Hepatocyte (in vitro differentiated cells): ENCODE measurements around the gene KRTAP5-10.

Experiments used
- EZH2 ChIP-seq: fragments of 200-600 bp; sonication (generic); IDR thresholded peaks from 2 replicates; pipeline ENCODE4 v1.6.1; 2016; ENCODE audit warnings: antibody characterized with exemption, mild to moderate bottlenecking, borderline replicate concordance
- EZH2phosphoT487 ChIP-seq: fragments of 200-600 bp; sonication (generic); IDR thresholded peaks from one replicate; pipeline ENCODE4 v1.6.1; 2018; ENCODE audit warnings: antibody characterized with exemption, mild to moderate bottlenecking, low read depth, moderate library complexity; ENCODE audit not compliant: unreplicated experiment, severe bottlenecking
- TF ChIP-seq, protein P1 (sequence below): fragments of 200-600 bp; sonication (generic); IDR thresholded peaks from 2 replicates; pipeline ENCODE4 v1.5.1; 2016; ENCODE audit warnings: antibody characterized with exemption, mild to moderate bottlenecking; ENCODE audit not compliant: poor library complexity

DNA sequence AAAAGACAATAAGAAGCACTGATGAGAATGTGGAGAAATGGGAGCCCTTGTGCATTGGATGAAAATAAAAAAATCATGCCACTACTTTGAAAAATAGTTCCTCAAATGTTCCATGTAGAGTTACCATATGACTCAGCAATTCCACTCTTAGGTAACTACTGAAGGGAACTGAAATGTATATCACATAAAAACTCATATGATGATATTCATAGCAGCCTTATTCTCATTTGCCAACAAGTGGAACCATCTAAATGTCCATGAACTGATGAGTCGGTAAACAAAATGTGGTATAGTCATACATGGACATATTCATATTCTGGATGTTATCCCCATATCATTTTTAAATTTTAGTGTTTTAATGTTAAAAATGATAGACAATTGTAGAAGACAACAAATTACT is 13.7 kb upstream of the KRTAP5-10 start:
- TF ChIP-seq, protein P1, sequence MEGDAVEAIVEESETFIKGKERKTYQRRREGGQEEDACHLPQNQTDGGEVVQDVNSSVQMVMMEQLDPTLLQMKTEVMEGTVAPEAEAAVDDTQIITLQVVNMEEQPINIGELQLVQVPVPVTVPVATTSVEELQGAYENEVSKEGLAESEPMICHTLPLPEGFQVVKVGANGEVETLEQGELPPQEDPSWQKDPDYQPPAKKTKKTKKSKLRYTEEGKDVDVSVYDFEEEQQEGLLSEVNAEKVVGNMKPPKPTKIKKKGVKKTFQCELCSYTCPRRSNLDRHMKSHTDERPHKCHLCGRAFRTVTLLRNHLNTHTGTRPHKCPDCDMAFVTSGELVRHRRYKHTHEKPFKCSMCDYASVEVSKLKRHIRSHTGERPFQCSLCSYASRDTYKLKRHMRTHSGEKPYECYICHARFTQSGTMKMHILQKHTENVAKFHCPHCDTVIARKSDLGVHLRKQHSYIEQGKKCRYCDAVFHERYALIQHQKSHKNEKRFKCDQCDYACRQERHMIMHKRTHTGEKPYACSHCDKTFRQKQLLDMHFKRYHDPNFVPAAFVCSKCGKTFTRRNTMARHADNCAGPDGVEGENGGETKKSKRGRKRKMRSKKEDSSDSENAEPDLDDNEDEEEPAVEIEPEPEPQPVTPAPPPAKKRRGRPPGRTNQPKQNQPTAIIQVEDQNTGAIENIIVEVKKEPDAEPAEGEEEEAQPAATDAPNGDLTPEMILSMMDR = no peak
- TF ChIP-seq EZH2 (no peak), EZH2phosphoT487 (no peak)
